Prostate gland (tissue), 2 donors: ENCODE data around the gene CCDC191. TPM values are rescaled to one million over a fixed set of nuclear protein-coding genes. Genes with fewer than 3 reads are reported as not detected.

Source experiments
- DNase-seq: peaks from one replicate; pipeline ENCODE4 v3.0.0-alpha.2; 2019; ENCODE audit warnings: low spot score
- H3K27ac ChIP-seq, 2 donors: fragments of 200-600 bp; sonication (generic); 2 replicates each; pipeline ENCODE4 v1.5.1; 2017 to 2019
- H3K27me3 ChIP-seq: fragments of 200-600 bp; sonication (generic); replicated peaks from 2 replicates; pipeline ENCODE4 v1.5.1; 2019; ENCODE audit not compliant: insufficient read depth
- H3K36me3 ChIP-seq, 2 donors: fragments of 200-600 bp; sonication (generic); 1 replicate in 1 of 2; 2 replicates in 1 of 2; pipeline versions ENCODE4 v1.5.1 to v1.8.1; 2017 to 2019
- H3K4me1 ChIP-seq: fragments of 200-600 bp; sonication (generic); replicated peaks from 2 replicates; pipeline ENCODE4 v1.5.1; 2019
- H3K4me3 ChIP-seq, 2 donors: fragments of 200-600 bp; sonication (generic); 2 replicates each; pipeline ENCODE4 v1.5.1; 2017 to 2019
- H3K9me3 ChIP-seq: fragments of 200-600 bp; sonication (generic); 2 replicates; pipeline ENCODE4 v1.5.1; 2017
- CTCF ChIP-seq, 4 experiments: fragments of 200-600 bp in 2 of 4; fragments of 450-650 bp in 2 of 4; sonication (generic) in 2 of 4; IDR thresholded peaks; 1 replicate in 3 of 4; 2 replicates in 1 of 4; pipeline ENCODE4 v1.5.1; 2016 to 2019; ENCODE audit warnings: antibody characterized with exemption in 4 of 4, mild to moderate bottlenecking in 2 of 4, moderate library complexity in 2 of 4
- POLR2A ChIP-seq: fragments of 450-650 bp; IDR thresholded peaks from one replicate; pipeline ENCODE4 v1.6.1; 2016; ENCODE audit warnings: antibody characterized with exemption, mild to moderate bottlenecking
- POLR2AphosphoS5 ChIP-seq: sonication (generic); formaldehyde crosslinking; IDR thresholded peaks from one replicate; pipeline ENCODE4 v1.6.1; 2017; ENCODE audit warnings: antibody characterized with exemption
- WGBS: methylation state at CpG from one replicate; pipeline ENCODE4 v1.1.5; 2018; 5-methylcytosine and 5-hydroxymethylcytosine counted together
- intact Hi-C: fragments of 100-400 bp; cut with DNase I; formaldehyde crosslinking; loops from one replicate; pipeline ENCODE4 v1.14.2; 2022
- total RNA-seq, 2 donors: library from RNA; depleted of rRNA; stranded (reverse); fragments of >200 nt; gene quantifications; one replicate each; pipeline ENCODE4 v1.1.0, GENCODE V29; 2016

The CCDC191 gene
- total RNA-seq, 2 donors from 2014 or later = 4.6 to 8.1 TPM

- H3K4me1 ChIP-seq = no peaks in the 10 kb centered on the region
- H3K27ac ChIP-seq = no peak overlapping the region
- no peaks in the 10 kb centered on the region for H3K27me3 ChIP-seq
- intact Hi-C loops = no loop called here
- no peaks in the 10 kb centered on the region for H3K9me3 ChIP-seq
- no peak overlapping the region for H3K4me3 ChIP-seq
- peaks cover 0 to 12% of the 10 kb centered on the region in 2 donors for H3K36me3 ChIP-seq
- TF ChIP-seq POLR2AphosphoS5 = no peak
- no peak for TF ChIP-seq POLR2A
- no peak for TF ChIP-seq CTCF (IDR thresholded peaks at IDR 0.05)
- DNase-seq = no peak
- WGBS = 77% methylated on average over 4 of the region's 4 CpGs
Observed at GRCh38 chr3:114067804-114068203, 11.5 kb upstream of the CCDC191 start.

DNA sequence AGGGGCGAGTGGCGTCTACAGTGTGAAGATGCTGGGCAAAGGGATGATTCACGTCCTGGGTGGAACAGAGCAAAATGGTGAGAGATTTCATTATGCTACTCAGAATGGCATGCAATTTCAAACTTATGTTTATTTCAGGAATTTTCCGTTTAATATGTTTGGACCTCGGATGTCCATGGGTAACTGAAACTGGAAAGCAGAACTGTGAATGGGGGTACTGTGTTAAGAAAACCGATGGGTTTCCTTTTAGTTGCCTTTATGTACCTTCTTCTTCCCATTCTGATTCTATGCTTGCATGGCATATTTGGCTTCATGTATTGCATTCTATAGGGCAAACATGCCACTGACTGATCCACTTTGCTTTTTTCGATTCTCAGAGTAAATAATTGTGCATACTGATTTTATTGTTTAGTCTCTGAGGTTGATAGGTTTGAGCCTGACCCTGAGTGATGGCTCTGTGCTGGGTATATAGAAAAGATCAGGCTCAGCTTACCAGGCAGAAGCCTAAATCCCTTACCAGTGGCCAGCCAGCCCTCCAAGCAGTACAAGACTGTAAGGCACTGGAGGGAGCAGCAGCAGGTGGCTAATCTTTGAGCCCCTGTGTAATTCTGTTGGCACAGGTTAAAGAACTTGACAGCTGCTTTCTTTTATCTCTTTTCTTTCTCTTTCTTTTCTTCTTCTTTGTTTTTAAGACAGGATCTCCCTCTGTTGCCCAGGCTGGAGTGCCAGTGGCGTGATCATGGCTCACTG lies 4.8 kb upstream of the CCDC191 start:
- 92% methylated on average over 8 of the region's 8 CpGs for WGBS
- intact Hi-C loops = no loop called here

DNA sequence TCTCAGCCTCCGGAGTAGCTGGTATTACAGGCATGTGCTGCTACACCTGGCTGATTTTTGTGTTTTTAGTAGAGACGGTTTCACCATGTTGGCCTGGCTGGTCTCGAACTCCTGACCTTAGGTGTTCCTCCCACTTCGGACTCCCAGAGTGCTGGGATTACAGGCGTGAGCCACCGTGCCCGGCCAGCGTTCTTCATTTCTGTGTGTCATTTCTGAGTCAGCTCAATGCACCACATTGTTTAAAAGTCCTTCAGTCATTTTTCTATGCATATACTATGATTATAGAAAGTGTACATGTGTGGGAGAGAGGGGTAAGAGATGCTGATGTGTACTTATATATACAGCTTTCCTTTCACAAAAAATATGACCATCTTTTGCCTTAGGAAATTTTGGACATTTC lies 2.3 kb upstream of the CCDC191 start:
- intact Hi-C loops = loop anchor here (5.0 to 10.0 kb wide), 2 partner anchors 314 to 1089 kb away; partner anchors contain the start of genes ATP6V1A, NAA50 and ZBTB20

More for the DNA sequence above, 4.8 kb upstream of the CCDC191 start:
- Histone ChIP-seq H3K27ac (no peak overlapping the region), H3K4me1 (peaks cover 12% of the 10 kb centered on the region), H3K4me3 (no peak overlapping the region), H3K36me3 (no peaks in the 10 kb centered on the region), H3K27me3 (no peaks in the 10 kb centered on the region), H3K9me3 (no peaks in the 10 kb centered on the region)
- no peak for DNase-seq
- TF ChIP-seq CTCF (IDR thresholded peaks at IDR 0.05) (no peak), POLR2A (no peak), POLR2AphosphoS5 (no peak)

DNA sequence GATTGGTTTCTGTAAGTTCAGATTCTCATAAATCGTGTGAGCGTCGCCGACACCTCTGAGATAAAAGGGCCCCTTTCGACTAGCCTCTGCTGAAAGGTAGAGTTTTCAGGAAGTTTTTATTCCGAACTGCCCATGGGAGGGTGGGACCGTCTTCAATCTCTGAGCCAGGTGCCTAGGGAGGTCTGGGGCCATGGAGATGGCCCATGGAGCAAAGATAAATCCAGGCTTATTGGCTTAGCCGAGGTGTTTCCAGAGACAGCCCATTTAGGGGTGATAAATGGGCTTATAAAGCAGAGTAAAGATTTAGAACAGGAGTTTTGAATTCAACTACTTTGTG lies 653 bp upstream of the CCDC191 start:
- Histone ChIP-seq H3K9me3 (no peaks in the 10 kb centered on the region), H3K27me3 (no peaks in the 10 kb centered on the region), H3K36me3 (no peaks in the 10 kb centered on the region), H3K4me1 (peaks cover 12% of the 10 kb centered on the region), H3K4me3 (peak overlapping the region; percentile 60 to 74), H3K27ac (peak overlapping the region; percentile 80 to 83)
- WGBS = 2% methylated on average over 8 of the region's 8 CpGs
- no peak for DNase-seq
- intact Hi-C loops = loop anchor here (5.0 to 10.0 kb wide), 2 partner anchors 312 to 1090 kb away; partner anchors contain the start of genes ATP6V1A, NAA50 and ZBTB20
- no peak for TF ChIP-seq POLR2AphosphoS5

More for the DNA sequence above, 2.3 kb upstream of the CCDC191 start:
- peaks cover 12% of the 10 kb centered on the region for H3K4me1 ChIP-seq
- no peaks in the 10 kb centered on the region for H3K9me3 ChIP-seq
- H3K4me3 ChIP-seq = no peak overlapping the region
- H3K27me3 ChIP-seq = no peaks in the 10 kb centered on the region
- H3K36me3 ChIP-seq = no peaks in the 10 kb centered on the region
- TF ChIP-seq CTCF (IDR thresholded peaks at IDR 0.05) (no peak), POLR2AphosphoS5 (no peak), POLR2A (no peak)
- WGBS = 88% methylated on average over 8 of the region's 8 CpGs
- no peak overlapping the region for H3K27ac ChIP-seq
- DNase-seq = no peak

GRCh38 chr3:114052216-114052615 lies 4.1 kb downstream of the CCDC191 start:
- DNase-seq = no peak
- no peaks in the 10 kb centered on the region for H3K9me3 ChIP-seq
- no peaks in the 10 kb centered on the region for H3K27me3 ChIP-seq
- no peak overlapping the region for H3K27ac ChIP-seq
- intact Hi-C loops = loop anchor here (10.0 kb wide), 1 partner anchor 307 kb away; the partner anchor contains the start of genes ATP6V1A and NAA50
- no peak overlapping the region for H3K4me3 ChIP-seq
- no peaks in the 10 kb centered on the region for H3K36me3 ChIP-seq
- H3K4me1 ChIP-seq = peaks cover under 1% of the 10 kb centered on the region
- WGBS = 89% methylated on average over 2 of the region's 2 CpGs
- TF ChIP-seq CTCF (IDR thresholded peaks at IDR 0.05) (no peak), POLR2A (no peak), POLR2AphosphoS5 (no peak)
